K562 (cell line): ENCODE data around the gene PCSK6. TPM values are rescaled to one million over a fixed set of nuclear protein-coding genes. Genes with fewer than 3 reads are reported as not detected.

Experiments used
- BACH1 ChIP-seq: fragments of 200-800 bp; sonication (Bioruptor generic); IDR thresholded peaks from 2 replicates; pipeline ENCODE4 v1.6.1; 2016; ENCODE audit warnings: missing genetic modification characterization, missing compliant biosample characterization
- CC2D1A ChIP-seq: fragments of 450-650 bp; IDR thresholded peaks from 2 replicates; pipeline ENCODE4 v1.6.1; 2017; ENCODE audit warnings: mild to moderate bottlenecking
- CEBPZ ChIP-seq: fragments of 150-350 bp; IDR thresholded peaks from 2 replicates; pipeline ENCODE4 v1.6.1; 2014; ENCODE audit warnings: low read depth, mild to moderate bottlenecking, low read length, borderline replicate concordance
- CREM ChIP-seq: IDR thresholded peaks from 2 replicates; pipeline ENCODE4 v1.6.1; 2014; ENCODE audit warnings: antibody characterized with exemption, low read depth
- NCOR1 ChIP-seq: fragments of 450-650 bp; IDR thresholded peaks from 2 replicates; pipeline ENCODE4 v1.6.1; 2016; ENCODE audit warnings: mild to moderate bottlenecking, moderate library complexity
- RAD21 ChIP-seq, 2 experiments: fragments of 250-450 bp in 1 of 2; fragments of 450-650 bp in 1 of 2; sonication (Bioruptor Pico) in 1 of 2; formaldehyde crosslinking in 1 of 2; IDR thresholded peaks in 1 of 2; conservative IDR thresholded peaks in 1 of 2; 2 replicates each; pipeline versions ENCODE4 v1.4.0 to v1.8.0; 2020 to 2022; ENCODE audit warnings: mild to moderate bottlenecking in 2 of 2, moderate library complexity in 1 of 2
- REST ChIP-seq, 2 experiments: fragments of 450-650 bp; formaldehyde crosslinking in 1 of 2; IDR thresholded peaks; 2 replicates each; pipeline versions ENCODE4 v1.4.0 to v1.6.1; 2014 to 2020; ENCODE audit warnings: mild to moderate bottlenecking in 2 of 2, borderline replicate concordance in 1 of 2, low read depth in 1 of 2
- RUNX1 ChIP-seq: sonication (generic); IDR thresholded peaks from 2 replicates; pipeline ENCODE4 v1.6.1; 2016; ENCODE audit warnings: antibody characterized with exemption, low read depth
- SIN3A ChIP-seq, 2 experiments: fragments of 150-350 bp in 1 of 2; IDR thresholded peaks; 2 replicates each; pipeline ENCODE4 v1.6.1; 2011 to 2016; ENCODE audit warnings: borderline replicate concordance in 2 of 2, low read depth in 2 of 2, low read length in 2 of 2, mild to moderate bottlenecking in 2 of 2, moderate library complexity in 2 of 2; ENCODE audit not compliant: control insufficient read depth in 1 of 2
- SREBF2 ChIP-seq: sonication (generic); formaldehyde crosslinking; IDR thresholded peaks from 2 replicates; pipeline ENCODE4 v1.4.0; 2020; ENCODE audit warnings: mild to moderate bottlenecking, missing genetic modification reagents
- STAG1 ChIP-seq: sonication (generic); formaldehyde crosslinking; IDR thresholded peaks from 2 replicates; pipeline ENCODE4 v1.5.0; 2020; ENCODE audit warnings: missing genetic modification reagents, borderline replicate concordance
- TBP ChIP-seq: optimal IDR thresholded peaks from 2 replicates; pipeline ENCODE3; 2011; ENCODE audit warnings: low read depth, low read length, improper control_type of control experiment
- ZNF24 ChIP-seq: fragments of 450-650 bp; IDR thresholded peaks from 2 replicates; pipeline ENCODE4 v1.6.1; 2016
- ZNF717 ChIP-seq: fragments of 250-450 bp; sonication (Bioruptor Pico); IDR thresholded peaks from 2 replicates; pipeline ENCODE4 v1.5.0; 2021
- ZSCAN29 ChIP-seq: fragments of 450-650 bp; IDR thresholded peaks from 2 replicates; pipeline ENCODE4 v1.6.1; 2017
- polyA plus RNA-seq, 8 experiments: library from polyadenylated mRNA; depleted of rRNA in 4 of 8; stranded (reverse) in 5 of 8; unstranded in 3 of 8; fragments of >200 nt; fragmentation: Nextera tagmentation in 2 of 8; fragmentation: Illumina TruSeq in 1 of 8; extraction: Ambion mirVana in 2 of 8; extraction: Trizol in 1 of 8; gene quantifications; 2 replicates each; pipeline versions ENCODE4 v1.2.1 to v1.2.3, GENCODE V29; 2011 to 2014; ENCODE audit warnings: inconsistent platforms in 1 of 8, missing spikeins in 1 of 8
- total RNA-seq, 7 experiments: library from RNA; depleted of rRNA in 6 of 7; stranded (reverse); fragments of >200 nt in 6 of 7; fragmentation: Illumina TruSeq in 2 of 7; extraction: Trizol in 2 of 7; gene quantifications; 2 replicates each; pipeline versions ENCODE4 v1.2.1 to v1.2.3, GENCODE V29; 2011 to 2021; ENCODE audit warnings: low replicate concordance in 1 of 7

PCSK6 gene
- total and polyA plus RNA-seq, 9 of the 15 experiments (the other 6 are each of a cell fraction or from before 2014, with no cell fraction given) = 2.2 to 32.6 (median 14.5) TPM

- TF ChIP-seq REST (IDR thresholded peaks at IDR 0.05; ENCODE audit: borderline replicate concordance) (peak; percentile 33; the same call in 1 of the 2 replicates), REST (CRISPR knock-in tag; IDR thresholded peaks at IDR 0.05; ENCODE audit: low read depth) (no peak), CEBPZ (no peak), ZSCAN29 (peak; percentile 58), NCOR1 (peak; percentile 97), ZNF717 (no peak), SIN3A (IDR thresholded peaks at IDR 0.05; ENCODE audit: borderline replicate concordance in 2 of 2, control insufficient read depth in 1 of 2, low read depth in 2 of 2, low read length in 2 of 2) (peak; percentile 65 to 85; a peak in 3 of 4 replicates), TBP (peak; percentile 24), RAD21 (CRISPR knock-in tag; conservative IDR thresholded peaks at IDR 0.05 in 1 of 2, IDR thresholded peaks at IDR 0.05 in 1 of 2) (0 out of 4 replicates have a peak, but pooled peaks of 1 of the 2 experiments have one; percentile 6), CREM (peak; percentile 68), ZNF24 (peak; percentile 87), BACH1 (tag) (peak; percentile 93), STAG1 (no peak), SREBF2 (CRISPR knock-in tag) (no peak), CC2D1A (peak; percentile 85; the same call in 1 of the 2 replicates), RUNX1 (peak; percentile 26; the same call in 1 of the 2 replicates)
These were observed 38.2 kb downstream of the PCSK6 start (continued) for GRCh38 chr15:101451266-101451799.
